ENCODE measurements around the gene PAQR4.

DNA sequence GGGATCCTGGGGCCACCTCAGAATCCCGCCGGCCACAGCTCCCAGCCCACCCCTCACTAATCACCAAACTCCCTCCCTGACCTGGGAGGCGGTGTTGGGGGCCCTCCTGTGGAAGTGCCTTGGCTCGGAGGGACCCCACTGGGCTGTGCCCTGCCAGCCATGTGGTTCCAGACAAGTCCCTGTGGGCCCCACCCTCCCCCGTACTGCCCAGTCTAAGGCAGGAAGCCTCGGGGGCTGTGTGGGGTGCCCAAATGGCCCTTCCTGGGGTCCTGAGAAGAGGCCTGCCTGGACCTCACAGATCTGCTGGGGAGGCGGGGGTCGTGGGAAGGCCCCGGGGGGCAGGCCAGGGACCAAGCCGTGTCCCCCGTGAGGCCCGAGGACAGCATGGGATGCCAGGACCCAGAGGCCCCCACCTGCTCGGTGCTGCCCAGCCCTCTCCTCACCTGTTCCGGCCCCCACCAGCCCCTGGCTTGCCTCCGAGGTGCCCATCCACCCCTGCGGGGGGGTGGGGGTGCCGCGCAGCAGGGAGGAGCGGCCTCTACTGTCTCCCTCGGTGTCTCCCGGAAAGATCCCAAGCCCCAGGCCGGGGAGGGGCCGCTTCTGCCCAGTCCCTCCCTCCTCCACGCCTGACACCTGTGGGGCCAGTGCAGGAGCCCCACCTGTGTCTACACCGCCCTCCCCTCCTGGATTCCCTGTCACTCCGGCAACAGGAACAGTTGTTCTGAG is 14.3 kb upstream of the PAQR4 start:
- no peak for TF ChIP-seq TOX (CRISPR knock-in tag; IDR thresholded peaks at IDR 0.05; ENCODE audit: borderline replicate concordance)
- no peak for TF ChIP-seq PPARA (CRISPR knock-in tag; IDR thresholded peaks at IDR 0.05; ENCODE audit: borderline replicate concordance)
- TF ChIP-seq ZFP30 (CRISPR knock-in tag; IDR thresholded peaks at IDR 0.05): no peak
- TF ChIP-seq RARB (CRISPR knock-in tag; IDR thresholded peaks at IDR 0.05): no peak
